Muscle of leg (tissue), 11 donors: ENCODE measurements around the gene OTOGL. TPM values are rescaled to one million over a fixed set of nuclear protein-coding genes. Genes with fewer than 3 reads are reported as not detected.

Experiments used
- DNase-seq: peaks from one replicate; pipeline ENCODE4 v3.0.0; 2013
- H3K27ac ChIP-seq: one replicate; pipeline ENCODE4 v1.5.1; 2013; ENCODE audit warnings: mild to moderate bottlenecking, low read length, control low read depth
- H3K27me3 ChIP-seq: one replicate; pipeline ENCODE4 v1.6.1; 2013; ENCODE audit warnings: low read length; ENCODE audit not compliant: control insufficient read depth, insufficient read depth
- H3K36me3 ChIP-seq: one replicate; pipeline ENCODE4 v1.6.1; 2013; ENCODE audit warnings: low read length; ENCODE audit not compliant: control insufficient read depth, insufficient read depth
- H3K4me1 ChIP-seq: one replicate; pipeline ENCODE4 v1.6.1; 2013; ENCODE audit warnings: low read length; ENCODE audit not compliant: control insufficient read depth, insufficient read depth
- H3K4me3 ChIP-seq: one replicate; pipeline ENCODE4 v1.5.1; 2013; ENCODE audit warnings: low read length, control low read depth
- H3K9me3 ChIP-seq: replicated peaks from 2 replicates; pipeline ENCODE4 v1.6.1; 2013; ENCODE audit warnings: low read depth, low read length; ENCODE audit not compliant: control insufficient read depth
- whole genome bisulfite sequencing: methylation state at CpG from one replicate; pipeline ENCODE4 v1.1.5; 2013; ENCODE audit warnings: missing lambda C conversion rate; ENCODE audit not compliant: insufficient coverage; 5-methylcytosine and 5-hydroxymethylcytosine counted together
- polyA plus RNA-seq, 8 donors: library from polyadenylated mRNA; unstranded; fragments of 120-200 nt; gene quantifications; one replicate each; pipeline versions ENCODE4 v1.2.1 to v1.2.3, GENCODE V29; 2013; ENCODE audit warnings: inconsistent platforms in 1 of 8, low replicate concordance in 1 of 8; ENCODE audit not compliant: insufficient read length in 8 of 8, insufficient read depth in 1 of 8
- total RNA-seq: library from RNA; stranded (reverse); fragments of 120-200 nt; gene quantifications from one replicate; pipeline ENCODE4 v1.2.4, GENCODE V29; 2013

Gene OTOGL
- total and polyA plus RNA-seq, 9 donors, result 0.16 to 0.47 (median 0.39) TPM

GRCh38 chr12:80195074-80195726, 95.9 kb downstream of the OTOGL start:
- no peak overlapping the region for H3K27ac ChIP-seq
- 0% methylated on average over 1 of the region's 1 CpG for WGBS
- H3K4me1 ChIP-seq, result peaks cover 6% of the 10 kb centered on the region
- no peak overlapping the region for H3K4me3 ChIP-seq
- no peaks in the 10 kb centered on the region for H3K9me3 ChIP-seq
- DNase-seq, result peak; percentile 68
- no peaks in the 10 kb centered on the region for H3K27me3 ChIP-seq
- H3K36me3 ChIP-seq, result no peaks in the 10 kb centered on the region

GRCh38 chr12:80195737-80196136, 96.4 kb downstream of the OTOGL start:
- no CpG with 5 or more reads among the region's 2 CpGs for WGBS
- Histone ChIP-seq H3K27ac (no peak overlapping the region), H3K36me3 (no peaks in the 10 kb centered on the region), H3K4me1 (peaks cover 6% of the 10 kb centered on the region), H3K4me3 (no peak overlapping the region), H3K27me3 (no peaks in the 10 kb centered on the region), H3K9me3 (no peaks in the 10 kb centered on the region)
- no peak for DNase-seq

GRCh38 chr12:80196419-80196818, 97.1 kb downstream of the OTOGL start:
- peaks cover 6% of the 10 kb centered on the region for H3K4me1 ChIP-seq
- no peaks in the 10 kb centered on the region for H3K9me3 ChIP-seq
- no peaks in the 10 kb centered on the region for H3K27me3 ChIP-seq
- no peak overlapping the region for H3K27ac ChIP-seq
- no peak overlapping the region for H3K4me3 ChIP-seq
- DNase-seq, result no peak
- 92% methylated on average over 2 of the region's 2 CpGs for WGBS
- no peaks in the 10 kb centered on the region for H3K36me3 ChIP-seq

- no CpG with 5 or more reads among the region's 1 CpG for WGBS
- H3K4me3 ChIP-seq, result no peak overlapping the region
- H3K9me3 ChIP-seq, result no peaks in the 10 kb centered on the region
- H3K27ac ChIP-seq, result no peak overlapping the region
- peaks cover 2% of the 10 kb centered on the region for H3K4me1 ChIP-seq
- no peaks in the 10 kb centered on the region for H3K27me3 ChIP-seq
- H3K36me3 ChIP-seq, result no peaks in the 10 kb centered on the region
- DNase-seq, result no peak
These were observed 99.5 kb downstream of the OTOGL start for GRCh38 chr12:80198782-80199337.

- Histone ChIP-seq H3K9me3 (no peaks in the 10 kb centered on the region), H3K36me3 (no peaks in the 10 kb centered on the region), H3K4me1 (peaks cover 2% of the 10 kb centered on the region), H3K4me3 (no peak overlapping the region), H3K27me3 (no peaks in the 10 kb centered on the region), H3K27ac (no peak overlapping the region)
- no peak for DNase-seq
These were observed 100.6 kb downstream of the OTOGL start for GRCh38 chr12:80199931-80200330.

- Histone ChIP-seq H3K27me3 (no peaks in the 10 kb centered on the region), H3K36me3 (no peaks in the 10 kb centered on the region), H3K4me3 (no peak overlapping the region), H3K27ac (no peak overlapping the region), H3K4me1 (peaks cover 2% of the 10 kb centered on the region), H3K9me3 (no peaks in the 10 kb centered on the region)
- no peak for DNase-seq
- WGBS, result no CpG with 5 or more reads among the region's 1 CpG
These were observed 101.1 kb downstream of the OTOGL start for GRCh38 chr12:80200414-80200813.

GRCh38 chr12:80201908-80202307, 102.6 kb downstream of the OTOGL start:
- WGBS, result no CpG with 5 or more reads among the region's 2 CpGs
- H3K9me3 ChIP-seq, result no peaks in the 10 kb centered on the region
- H3K4me3 ChIP-seq, result no peak overlapping the region
- no peaks in the 10 kb centered on the region for H3K36me3 ChIP-seq
- no peak overlapping the region for H3K27ac ChIP-seq
- no peaks in the 10 kb centered on the region for H3K27me3 ChIP-seq
- H3K4me1 ChIP-seq, result no peaks in the 10 kb centered on the region
- no peak for DNase-seq

- no peaks in the 10 kb centered on the region for H3K27me3 ChIP-seq
- H3K4me3 ChIP-seq, result no peak overlapping the region
- H3K4me1 ChIP-seq, result no peaks in the 10 kb centered on the region
- no peak for DNase-seq
- H3K36me3 ChIP-seq, result no peaks in the 10 kb centered on the region
- WGBS, result no CpG with 5 or more reads among the region's 1 CpG
- no peak overlapping the region for H3K27ac ChIP-seq
- H3K9me3 ChIP-seq, result no peaks in the 10 kb centered on the region
These were observed 106.6 kb downstream of the OTOGL start for GRCh38 chr12:80205960-80206359.

GRCh38 chr12:80208071-80208470, 108.7 kb downstream of the OTOGL start:
- no peak overlapping the region for H3K27ac ChIP-seq
- WGBS, result no CpG with 5 or more reads among the region's 1 CpG
- H3K9me3 ChIP-seq, result no peaks in the 10 kb centered on the region
- no peaks in the 10 kb centered on the region for H3K27me3 ChIP-seq
- no peak overlapping the region for H3K4me3 ChIP-seq
- H3K36me3 ChIP-seq, result no peaks in the 10 kb centered on the region
- no peaks in the 10 kb centered on the region for H3K4me1 ChIP-seq
- DNase-seq, result no peak

- Histone ChIP-seq H3K4me3 (no peak overlapping the region), H3K27me3 (no peaks in the 10 kb centered on the region), H3K36me3 (no peaks in the 10 kb centered on the region), H3K4me1 (no peaks in the 10 kb centered on the region), H3K9me3 (no peaks in the 10 kb centered on the region), H3K27ac (no peak overlapping the region)
- 82% methylated on average over 2 of the region's 2 CpGs for WGBS
- no peak for DNase-seq
These were observed 112.3 kb downstream of the OTOGL start for GRCh38 chr12:80211671-80212070.
